ENCODE measurements around the gene MFGE8.

MFGE8 gene

DNA sequence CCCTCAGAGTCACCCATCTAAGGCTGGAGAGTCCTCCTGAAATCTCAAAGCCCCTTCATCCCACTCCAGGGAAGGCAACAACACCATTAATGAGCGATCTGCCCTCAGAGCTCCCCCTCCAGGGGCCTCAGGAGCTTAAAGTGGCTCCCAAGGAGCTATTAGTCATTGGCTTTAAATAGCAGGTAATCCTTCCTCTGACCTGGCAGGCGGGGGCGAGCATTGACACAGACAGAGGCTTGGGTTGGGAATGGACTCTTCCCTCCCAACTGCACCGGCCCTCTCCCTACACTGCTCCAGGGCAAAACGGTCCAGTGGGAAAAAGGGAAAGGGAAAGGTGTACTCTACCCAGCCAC lies 1.4 kb downstream of the MFGE8 start:
- Histone ChIP-seq H3K4me3 (replicated peaks; ENCODE audit: insufficient read depth, low read length) (no peak overlapping the region), H3K27ac (replicated peaks) (no peak overlapping the region), H3K27me3 (ENCODE audit: insufficient read depth, poor library complexity, severe bottlenecking) (peaks cover 19% of the 10 kb centered on the region)
- no peak for DNase-seq (ENCODE audit: low read depth in 1 of 2, low spot score in 1 of 2)
- TF ChIP-seq SPI1 (IDR thresholded peaks at IDR 0.05; ENCODE audit: borderline replicate concordance, low read depth) (no peak), POLR2AphosphoS5 (IDR thresholded peaks at IDR 0.05; ENCODE audit: low read depth) (no peak), GABPA (IDR thresholded peaks at IDR 0.05; ENCODE audit: low read depth) (no peak)
- TF ChIP-seq, protein P1, sequence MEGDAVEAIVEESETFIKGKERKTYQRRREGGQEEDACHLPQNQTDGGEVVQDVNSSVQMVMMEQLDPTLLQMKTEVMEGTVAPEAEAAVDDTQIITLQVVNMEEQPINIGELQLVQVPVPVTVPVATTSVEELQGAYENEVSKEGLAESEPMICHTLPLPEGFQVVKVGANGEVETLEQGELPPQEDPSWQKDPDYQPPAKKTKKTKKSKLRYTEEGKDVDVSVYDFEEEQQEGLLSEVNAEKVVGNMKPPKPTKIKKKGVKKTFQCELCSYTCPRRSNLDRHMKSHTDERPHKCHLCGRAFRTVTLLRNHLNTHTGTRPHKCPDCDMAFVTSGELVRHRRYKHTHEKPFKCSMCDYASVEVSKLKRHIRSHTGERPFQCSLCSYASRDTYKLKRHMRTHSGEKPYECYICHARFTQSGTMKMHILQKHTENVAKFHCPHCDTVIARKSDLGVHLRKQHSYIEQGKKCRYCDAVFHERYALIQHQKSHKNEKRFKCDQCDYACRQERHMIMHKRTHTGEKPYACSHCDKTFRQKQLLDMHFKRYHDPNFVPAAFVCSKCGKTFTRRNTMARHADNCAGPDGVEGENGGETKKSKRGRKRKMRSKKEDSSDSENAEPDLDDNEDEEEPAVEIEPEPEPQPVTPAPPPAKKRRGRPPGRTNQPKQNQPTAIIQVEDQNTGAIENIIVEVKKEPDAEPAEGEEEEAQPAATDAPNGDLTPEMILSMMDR (IDR thresholded peaks at IDR 0.05; ENCODE audit: insufficient read depth, low read length) = no peak
- TF ChIP-seq, protein P2, sequence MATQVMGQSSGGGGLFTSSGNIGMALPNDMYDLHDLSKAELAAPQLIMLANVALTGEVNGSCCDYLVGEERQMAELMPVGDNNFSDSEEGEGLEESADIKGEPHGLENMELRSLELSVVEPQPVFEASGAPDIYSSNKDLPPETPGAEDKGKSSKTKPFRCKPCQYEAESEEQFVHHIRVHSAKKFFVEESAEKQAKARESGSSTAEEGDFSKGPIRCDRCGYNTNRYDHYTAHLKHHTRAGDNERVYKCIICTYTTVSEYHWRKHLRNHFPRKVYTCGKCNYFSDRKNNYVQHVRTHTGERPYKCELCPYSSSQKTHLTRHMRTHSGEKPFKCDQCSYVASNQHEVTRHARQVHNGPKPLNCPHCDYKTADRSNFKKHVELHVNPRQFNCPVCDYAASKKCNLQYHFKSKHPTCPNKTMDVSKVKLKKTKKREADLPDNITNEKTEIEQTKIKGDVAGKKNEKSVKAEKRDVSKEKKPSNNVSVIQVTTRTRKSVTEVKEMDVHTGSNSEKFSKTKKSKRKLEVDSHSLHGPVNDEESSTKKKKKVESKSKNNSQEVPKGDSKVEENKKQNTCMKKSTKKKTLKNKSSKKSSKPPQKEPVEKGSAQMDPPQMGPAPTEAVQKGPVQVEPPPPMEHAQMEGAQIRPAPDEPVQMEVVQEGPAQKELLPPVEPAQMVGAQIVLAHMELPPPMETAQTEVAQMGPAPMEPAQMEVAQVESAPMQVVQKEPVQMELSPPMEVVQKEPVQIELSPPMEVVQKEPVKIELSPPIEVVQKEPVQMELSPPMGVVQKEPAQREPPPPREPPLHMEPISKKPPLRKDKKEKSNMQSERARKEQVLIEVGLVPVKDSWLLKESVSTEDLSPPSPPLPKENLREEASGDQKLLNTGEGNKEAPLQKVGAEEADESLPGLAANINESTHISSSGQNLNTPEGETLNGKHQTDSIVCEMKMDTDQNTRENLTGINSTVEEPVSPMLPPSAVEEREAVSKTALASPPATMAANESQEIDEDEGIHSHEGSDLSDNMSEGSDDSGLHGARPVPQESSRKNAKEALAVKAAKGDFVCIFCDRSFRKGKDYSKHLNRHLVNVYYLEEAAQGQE (IDR thresholded peaks at IDR 0.05; ENCODE audit: insufficient replicate concordance, low read depth) = no peak

DNA sequence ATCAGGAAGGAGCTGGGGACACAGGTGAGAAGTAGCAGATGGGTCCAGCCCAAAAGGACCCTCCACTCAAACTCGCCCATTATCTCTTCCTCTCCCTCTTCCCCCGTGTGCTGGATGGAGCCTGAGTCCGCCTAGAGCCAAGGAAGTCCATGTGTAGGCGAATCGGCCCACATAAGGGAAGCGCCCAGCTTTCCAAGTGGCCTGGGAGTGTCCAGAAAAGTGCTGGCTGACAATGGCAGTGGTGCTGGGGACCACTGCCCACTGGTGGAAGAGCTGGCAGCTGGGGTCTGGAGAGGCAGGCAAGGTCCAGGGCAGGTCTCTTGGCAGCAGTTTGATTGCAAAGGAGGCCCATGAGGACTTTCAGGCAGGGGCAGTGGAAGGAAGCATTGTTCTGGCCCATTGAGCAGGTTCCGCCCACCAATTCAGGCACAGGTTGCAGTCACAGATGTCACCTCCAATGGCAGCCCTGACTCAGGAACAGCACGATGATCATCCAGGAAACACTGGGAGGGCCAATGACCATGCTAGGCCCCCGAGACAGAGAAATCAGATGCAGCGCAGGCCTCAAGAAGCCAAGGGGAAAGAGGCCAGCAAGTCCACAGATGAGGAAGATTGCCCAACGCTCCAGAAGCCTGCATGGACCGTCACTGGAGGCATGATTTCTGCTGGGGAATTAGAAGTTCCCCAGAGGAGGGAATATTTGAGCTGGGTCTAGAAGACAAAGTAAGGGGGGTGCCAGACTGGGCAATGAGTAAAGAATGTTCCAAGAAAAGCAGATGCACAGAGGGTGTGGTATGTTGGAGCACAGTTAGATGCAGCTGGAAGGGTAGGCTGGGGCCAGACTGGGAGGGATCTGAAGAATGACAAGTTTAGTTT lies 3.0 kb downstream of the MFGE8 start:
- no peak overlapping the region for H3K4me3 ChIP-seq (replicated peaks; ENCODE audit: insufficient read depth, low read length)
- TF ChIP-seq, protein P1 (IDR thresholded peaks at IDR 0.05; ENCODE audit: insufficient read depth, low read length) = no peak
- TF ChIP-seq, protein P2 (IDR thresholded peaks at IDR 0.05; ENCODE audit: insufficient replicate concordance, low read depth) = no peak
- no peak for DNase-seq (ENCODE audit: low read depth in 1 of 2, low spot score in 1 of 2)

DNA sequence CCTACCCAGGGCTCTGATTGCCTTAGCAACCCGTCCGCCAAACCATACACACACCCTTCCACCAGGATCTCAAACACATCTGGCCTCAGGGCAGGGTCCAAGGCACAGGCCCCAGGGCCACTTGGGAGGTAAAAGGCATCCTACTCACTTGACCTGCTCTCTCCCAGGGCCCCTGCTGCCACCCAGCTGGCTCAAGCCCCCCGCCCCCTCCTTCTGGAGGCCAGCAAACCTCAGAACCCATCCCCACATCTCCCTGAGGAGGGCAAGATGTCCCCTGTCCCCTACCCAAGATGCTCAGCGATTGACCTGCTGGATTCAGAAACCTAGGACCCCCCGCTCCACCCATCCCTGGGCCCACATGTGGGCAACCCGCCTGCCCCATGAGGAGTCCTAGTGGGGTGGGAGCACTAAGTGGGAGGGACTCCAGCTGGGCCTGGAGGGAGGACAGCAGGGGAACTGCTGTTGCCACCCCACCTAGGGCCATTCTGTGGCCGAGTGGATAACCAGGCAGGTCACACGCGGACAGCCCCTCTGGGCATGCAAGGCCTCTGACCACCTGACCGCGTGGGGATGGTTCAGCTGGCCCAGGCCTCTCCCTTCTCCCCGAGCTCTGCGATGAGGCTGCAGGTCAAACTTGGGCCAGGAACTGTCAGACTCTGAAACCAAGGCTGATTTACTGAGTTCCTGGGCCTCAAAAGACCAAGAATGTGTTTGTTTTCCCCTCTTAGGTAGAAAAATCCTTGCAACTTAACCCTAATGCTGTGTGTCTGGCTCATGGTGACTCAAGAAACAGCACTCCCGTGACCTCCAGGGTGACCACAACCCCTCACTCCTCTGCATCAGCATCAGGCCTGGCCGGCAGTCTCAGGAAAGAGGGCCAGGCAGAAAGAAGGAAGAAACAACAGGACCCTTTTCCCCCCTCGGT lies 4.2 kb downstream of the MFGE8 start:
- TF ChIP-seq SPI1 (IDR thresholded peaks at IDR 0.05; ENCODE audit: borderline replicate concordance, low read depth) (no peak), POLR2AphosphoS5 (IDR thresholded peaks at IDR 0.05; ENCODE audit: low read depth) (no peak), GABPA (IDR thresholded peaks at IDR 0.05; ENCODE audit: low read depth) (no peak)
- TF ChIP-seq, protein P1 (IDR thresholded peaks at IDR 0.05; ENCODE audit: insufficient read depth, low read length) = no peak
- TF ChIP-seq, protein P2 (IDR thresholded peaks at IDR 0.05; ENCODE audit: insufficient replicate concordance, low read depth) = no peak
- H3K4me3 ChIP-seq (replicated peaks; ENCODE audit: insufficient read depth, low read length) = no peak overlapping the region
- no peak overlapping the region for H3K27ac ChIP-seq (replicated peaks)
- peaks cover 17% of the 10 kb centered on the region for H3K27me3 ChIP-seq (ENCODE audit: insufficient read depth, poor library complexity, severe bottlenecking)
- no peak for DNase-seq (ENCODE audit: low read depth in 1 of 2, low spot score in 1 of 2)

More for the DNA sequence above, 3.0 kb downstream of the MFGE8 start:
- peaks cover 19% of the 10 kb centered on the region for H3K27me3 ChIP-seq (ENCODE audit: insufficient read depth, poor library complexity, severe bottlenecking)
- H3K27ac ChIP-seq (replicated peaks) = no peak overlapping the region

Data from HL-60 (cell line).